IPS-11a (cell line): ENCODE results near the gene RPS6KB2.

Experiments
- H3K4me3 ChIP-seq: one replicate; pipeline ENCODE4 v1.5.1; 2013; ENCODE audit warnings: low read depth, low read length, control low read depth

Gene RPS6KB2

DNA sequence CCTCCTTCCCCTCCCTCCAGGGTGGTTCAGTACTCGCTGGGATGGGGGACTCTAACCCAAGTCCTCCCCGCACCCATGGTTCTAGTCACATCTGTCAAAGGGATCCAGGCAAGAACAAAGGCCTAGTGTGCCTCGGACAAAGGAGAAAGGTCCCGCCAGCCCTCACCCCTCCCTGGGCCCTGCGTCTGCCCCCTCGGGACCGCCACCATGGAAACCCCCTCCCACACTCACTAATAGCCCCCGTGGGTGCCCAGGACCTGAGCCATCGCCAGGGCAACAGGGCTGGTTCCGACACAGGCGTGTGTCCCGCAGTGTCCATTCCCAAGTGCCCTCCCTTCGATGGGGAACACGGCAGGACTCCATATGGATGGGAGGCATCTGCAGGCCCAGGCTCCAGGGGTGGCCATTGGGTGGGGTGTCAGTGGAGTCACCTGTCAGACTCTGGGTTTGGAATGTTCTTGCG lies 17.9 kb upstream of the RPS6KB2 start:
- no peak overlapping the region for H3K4me3 ChIP-seq

DNA sequence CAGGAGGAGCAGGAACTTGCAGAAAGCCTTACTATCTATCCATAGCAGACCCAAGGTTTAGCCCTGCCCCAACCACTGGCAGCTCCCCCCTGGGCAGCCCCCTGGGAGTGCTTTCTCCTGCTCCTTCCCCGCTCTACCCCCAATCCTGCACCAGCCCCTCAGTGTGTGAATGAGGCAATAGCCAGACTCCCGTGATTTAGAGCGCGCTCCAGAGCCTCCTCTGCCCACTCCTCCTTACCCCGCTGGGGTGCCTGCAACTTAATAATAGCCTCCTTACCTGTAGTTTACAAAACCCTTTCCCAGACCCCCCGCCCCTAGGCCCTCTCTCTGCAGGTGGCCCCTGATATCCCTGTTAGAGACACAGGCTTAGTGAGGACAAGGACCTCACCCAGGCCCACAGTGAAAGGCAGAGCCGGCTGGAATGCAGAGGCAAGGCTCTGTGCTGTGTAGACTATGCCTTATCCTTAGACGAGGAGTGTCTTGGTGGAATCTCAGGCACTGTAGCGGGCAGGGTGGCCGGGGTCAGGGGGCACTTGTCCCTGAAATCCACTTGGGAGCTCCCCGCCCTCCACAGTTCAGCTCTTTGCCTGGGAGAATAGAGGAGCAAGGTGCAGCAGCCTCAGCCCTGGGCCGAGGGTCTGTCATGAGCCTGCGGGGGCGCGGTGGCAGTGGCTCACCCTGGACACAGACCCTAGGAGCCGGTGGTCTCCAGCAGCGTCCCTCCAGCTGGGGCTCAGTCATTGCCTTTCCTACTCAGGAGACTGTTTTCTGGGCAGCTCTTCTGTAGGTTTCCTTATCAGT lies 17.1 kb upstream of the RPS6KB2 start:
- no peak overlapping the region for H3K4me3 ChIP-seq

DNA sequence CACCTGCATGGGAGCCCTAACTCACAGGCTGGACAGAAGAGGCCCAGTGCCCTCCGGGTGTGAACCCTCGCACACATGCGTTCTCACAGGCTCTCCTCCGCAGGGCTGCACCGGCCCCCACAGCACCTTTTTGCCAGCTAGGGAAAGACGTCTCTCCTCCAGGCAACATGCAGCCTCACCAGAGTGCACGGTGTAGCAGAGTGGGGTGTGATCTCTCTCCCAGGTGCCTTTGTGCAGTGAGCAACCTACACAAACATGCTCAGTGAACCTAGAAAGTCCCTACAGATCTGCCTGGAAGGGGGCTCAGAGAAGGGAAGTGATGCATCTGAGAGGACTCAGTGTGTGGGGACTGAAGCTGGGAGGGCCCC lies 16.5 kb upstream of the RPS6KB2 start:
- H3K4me3 ChIP-seq: no peak overlapping the region

DNA sequence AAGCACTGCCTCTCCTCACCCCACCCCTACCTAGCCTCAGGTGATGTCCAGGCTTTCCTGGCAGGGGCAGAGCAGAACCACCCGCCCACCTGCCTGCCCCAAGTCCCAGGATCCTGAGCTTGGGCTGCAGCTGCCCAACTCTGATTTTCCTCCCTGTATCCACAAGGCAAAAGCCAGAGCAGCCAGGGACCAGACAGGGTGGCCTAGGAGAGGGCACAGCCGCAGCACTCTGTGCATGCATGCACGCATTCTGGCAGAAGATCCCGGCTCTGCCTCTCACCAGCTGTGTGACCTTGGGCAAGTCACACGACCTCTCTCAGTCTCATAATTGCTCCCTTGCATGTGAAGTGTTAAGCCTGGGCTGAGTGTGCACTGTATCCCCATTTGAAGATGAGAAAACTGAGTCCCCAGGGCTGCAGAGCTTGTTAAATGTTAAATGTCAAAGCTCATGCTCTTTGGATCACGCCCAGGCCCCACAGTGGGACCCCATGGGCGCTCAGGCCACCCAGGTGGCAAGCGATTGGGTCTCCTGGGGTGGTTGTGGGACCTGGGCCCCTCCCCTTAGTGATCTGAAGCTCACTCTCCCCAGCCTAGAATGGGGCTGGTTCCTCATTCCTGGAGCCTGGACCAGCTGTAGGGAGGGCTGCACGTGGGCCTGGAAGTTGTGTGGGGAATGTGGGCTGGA lies 15.7 kb upstream of the RPS6KB2 start:
- H3K4me3 ChIP-seq: no peak overlapping the region

DNA sequence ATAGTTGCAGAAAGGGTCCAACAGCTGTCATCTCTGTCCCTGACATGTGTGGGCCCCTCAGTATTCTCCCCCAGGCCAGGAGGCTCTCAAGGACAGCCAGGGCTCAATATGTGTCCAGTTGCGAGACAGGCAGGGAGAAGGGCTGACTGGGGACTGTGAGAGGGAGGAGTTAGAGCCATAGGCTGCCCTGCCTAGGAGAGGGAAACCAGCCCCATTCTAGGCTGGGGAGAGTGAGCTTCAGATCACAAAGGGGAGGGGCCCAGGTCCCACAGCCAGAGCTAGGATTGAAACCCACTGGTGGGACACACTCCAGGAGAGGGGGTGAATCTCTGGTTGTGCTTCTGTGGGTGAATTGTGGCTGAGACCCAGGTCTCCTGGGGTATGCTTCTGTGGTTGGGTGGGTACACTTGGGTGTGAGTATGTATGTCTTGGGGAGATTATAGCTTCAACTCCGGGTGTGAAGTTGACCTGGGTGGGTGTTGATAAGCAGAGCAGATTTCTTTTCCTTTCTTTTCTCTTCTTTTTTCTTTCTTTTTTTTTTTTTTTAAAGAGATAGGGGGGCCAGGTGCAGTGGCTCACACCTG lies 14.9 kb upstream of the RPS6KB2 start:
- H3K4me3 ChIP-seq: no peak overlapping the region

DNA sequence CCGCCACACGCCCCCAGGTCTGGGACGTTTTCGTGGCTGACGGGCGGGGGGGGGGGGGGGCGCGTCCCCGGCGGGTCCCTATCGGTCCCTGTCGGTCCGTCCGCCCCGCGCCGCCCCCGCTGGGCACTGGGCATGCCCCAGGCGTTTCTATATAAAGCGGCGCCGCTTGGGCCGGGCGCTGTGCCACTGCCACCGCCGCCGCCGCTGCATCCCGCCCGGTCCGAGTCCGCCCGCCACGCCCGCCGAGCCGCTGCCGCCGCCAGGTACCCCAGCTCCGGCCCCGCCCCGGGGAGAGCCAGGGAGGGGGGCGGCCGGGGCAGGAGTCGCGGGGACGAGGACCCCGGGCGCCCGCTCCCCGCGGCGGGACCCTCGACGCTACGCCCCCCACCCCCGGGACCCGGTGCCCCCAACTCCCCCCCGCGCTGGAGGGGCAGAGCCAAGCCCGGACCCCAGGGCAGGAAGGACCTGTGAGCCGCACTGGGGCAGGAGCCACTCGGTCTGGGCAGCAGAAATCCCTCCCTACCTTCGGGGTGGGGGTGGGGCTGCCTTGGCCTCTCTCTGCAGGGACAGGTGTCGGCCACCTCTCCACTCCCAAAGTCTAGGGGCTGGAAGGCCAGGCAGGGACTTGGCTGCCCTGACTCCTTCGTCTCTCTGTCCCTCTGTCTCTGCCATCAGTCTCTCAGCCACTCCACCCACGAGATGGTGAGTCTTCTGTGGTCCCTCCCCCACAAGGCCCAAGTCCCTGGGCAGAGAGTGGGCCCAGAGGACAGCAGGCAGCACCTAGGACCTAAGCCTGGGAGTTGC lies 12.6 kb upstream of the RPS6KB2 start, which contains the start of gene CARNS1:
TSS of gene CARNS1 (plus strand) at position 178 of the 804 bp plus-strand sequence. CDS start at position 700, 522 bp downstream.
- H3K4me3 ChIP-seq: peak within 1 kb of the TSS; percentile 43

DNA sequence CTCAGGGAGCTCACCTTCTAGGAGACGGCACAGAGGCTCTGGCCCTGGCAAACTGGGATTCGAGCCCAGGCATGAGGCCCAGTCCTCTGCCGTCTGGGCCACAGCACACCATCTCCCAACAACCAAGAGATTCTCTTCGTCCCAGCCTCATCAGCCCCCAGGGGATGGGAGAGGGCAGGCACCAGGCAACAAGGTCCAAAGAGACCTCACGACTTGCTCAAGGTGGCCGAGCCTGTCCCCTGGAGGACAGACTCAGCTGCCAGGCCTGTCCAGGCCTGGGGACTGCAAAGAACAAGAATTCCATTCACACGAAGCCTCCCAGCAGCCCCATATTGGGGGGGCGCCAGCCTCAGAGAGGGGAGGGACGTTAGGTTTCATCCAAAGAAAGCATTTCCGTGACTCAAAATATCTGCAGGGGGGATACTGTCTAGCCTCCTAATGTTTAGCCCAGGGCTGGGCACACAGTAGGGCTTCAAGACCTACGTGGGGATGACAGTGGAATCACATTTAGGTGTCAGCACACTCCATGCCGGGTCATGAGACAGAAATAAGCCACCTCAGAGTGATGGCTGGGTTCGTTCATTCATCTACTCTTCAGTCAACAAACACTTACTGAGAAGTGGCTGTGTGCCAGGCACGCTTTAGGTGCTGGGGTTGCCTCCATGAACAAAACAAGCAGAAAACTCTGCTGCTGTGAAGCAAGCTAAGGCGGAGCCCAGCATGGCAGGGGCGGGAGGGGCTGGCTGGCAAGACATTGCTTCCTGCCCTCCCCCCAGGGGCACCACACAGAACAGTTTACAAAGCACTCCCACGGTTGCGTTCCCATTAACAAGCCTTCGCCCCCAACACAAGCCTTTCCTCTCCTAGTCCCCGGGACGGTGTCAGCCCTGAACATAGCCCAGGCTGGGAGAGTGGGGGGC lies 11.6 kb upstream of the RPS6KB2 start:
- H3K4me3 ChIP-seq: no peak overlapping the region

DNA sequence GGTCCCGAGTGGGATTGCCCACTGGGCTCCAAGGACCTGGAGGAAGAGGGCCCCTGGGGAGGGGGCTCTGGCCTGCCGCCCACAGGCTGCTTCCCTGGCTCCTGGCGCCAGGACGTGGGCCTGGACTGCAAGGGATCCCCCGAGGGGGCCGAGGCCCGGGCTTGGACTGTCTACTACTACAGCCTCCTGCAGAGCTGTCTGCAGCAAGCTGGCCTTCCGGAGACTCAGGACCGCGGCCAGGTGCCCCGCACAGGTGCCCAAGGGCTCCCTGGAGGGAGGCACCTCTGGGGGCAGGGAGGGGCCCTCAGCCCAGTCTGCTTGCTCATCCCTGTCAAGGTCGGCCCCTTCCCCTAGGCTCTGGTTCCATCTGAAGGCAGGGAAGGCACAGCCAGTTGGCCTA lies 10.9 kb upstream of the RPS6KB2 start:
- no peak overlapping the region for H3K4me3 ChIP-seq

DNA sequence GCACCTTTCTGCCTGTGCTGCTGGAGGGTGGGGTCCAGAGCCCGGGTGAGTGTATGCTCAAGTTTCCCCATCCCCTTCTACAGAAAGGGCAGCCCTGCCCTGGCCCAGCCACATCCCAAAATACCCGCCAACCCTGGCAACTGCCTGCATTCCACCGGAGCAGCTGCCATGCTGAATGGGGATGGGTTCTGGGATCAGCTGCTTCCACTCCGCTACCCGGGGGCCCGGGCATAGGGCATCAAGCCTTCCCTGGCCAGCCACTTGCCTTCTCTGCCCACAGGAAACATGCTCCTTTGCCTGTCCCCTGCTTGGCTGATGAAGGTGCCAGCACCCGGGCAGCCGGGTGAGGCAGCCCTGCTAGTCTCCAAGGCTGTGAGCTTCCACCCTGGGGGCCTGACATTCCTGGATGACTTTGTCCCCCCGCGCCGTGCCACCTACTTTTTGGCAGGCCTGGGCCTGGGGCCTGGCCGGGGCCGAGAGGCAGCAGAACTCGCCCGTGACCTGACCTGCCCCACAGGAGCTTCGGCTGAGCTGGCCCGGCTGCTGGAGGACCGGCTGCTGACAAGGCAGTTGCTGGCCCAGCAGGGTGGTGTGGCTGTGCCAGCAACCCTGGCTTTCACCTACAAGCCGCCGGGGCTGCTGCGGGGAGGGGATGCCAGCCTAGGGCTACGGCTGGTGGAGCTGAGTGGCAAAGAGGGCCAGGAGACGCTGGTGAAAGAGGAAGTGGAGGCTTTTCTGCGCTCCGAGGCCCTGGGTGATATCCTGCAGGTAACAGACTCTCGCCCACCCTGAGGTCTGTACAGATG lies 9.6 kb upstream of the RPS6KB2 start:
- H3K4me3 ChIP-seq: no peak overlapping the region

DNA sequence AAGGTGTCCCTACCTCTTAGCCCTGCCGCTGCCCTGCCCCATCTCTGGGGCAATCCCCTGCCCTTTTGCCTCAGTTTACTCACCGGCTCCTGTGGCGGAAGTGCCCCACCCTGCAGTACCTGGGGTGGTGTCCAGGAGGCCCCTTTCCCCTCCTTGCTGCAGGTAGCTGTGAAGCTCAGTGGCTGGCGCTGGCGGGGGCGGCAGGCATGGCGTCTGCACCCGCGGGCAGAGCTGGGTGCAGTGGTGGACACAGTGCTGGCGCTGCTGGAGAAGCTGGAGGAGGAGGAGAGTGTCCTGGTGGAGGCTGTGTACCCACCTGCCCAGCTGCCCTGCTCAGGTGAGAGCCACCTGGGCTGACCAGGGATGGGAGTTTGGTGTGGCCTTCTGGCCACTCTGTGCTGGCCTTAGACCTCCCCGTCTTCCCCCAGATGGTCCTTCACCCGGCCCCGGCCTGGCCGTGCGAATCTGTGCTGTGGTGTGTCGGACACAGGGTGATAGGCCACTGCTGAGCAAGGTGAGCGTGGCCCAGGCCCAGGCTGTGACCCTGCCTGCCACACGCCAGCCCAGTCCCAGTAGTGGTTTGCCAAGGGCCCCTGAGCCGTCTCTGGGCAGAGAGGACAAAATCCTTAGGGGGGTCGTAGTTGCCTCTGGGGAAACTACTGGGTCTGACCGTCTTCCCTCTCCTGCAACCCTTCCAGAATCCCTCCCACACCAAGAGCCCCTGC lies 8.8 kb upstream of the RPS6KB2 start:
- H3K4me3 ChIP-seq: no peak overlapping the region

DNA sequence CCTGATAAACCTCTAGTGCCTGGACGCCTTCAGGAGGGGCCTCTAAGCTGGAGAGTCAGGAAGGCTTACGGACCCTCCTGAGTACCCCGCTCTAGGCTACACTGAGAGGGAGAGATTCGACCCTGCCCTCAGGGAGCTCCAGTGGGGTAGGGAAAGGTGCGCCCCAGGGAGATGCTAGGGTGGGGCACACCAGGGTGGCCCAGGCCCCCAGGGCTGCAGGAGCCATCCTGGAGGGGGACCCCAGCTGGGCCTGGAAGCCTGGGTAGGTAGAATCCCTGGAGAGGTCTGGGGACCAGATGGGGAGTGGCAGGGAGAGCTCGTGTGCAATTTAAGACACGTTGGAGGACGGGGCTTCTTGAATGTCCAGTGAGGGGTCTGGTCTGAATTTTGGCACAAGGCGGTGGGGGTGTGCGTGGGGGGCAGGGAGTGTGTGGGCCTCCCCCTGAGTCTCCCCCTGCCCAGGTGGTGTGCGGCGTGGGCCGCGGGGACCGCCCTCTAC lies 8.1 kb upstream of the RPS6KB2 start:
- H3K4me3 ChIP-seq: peak overlapping the region; percentile 50

DNA sequence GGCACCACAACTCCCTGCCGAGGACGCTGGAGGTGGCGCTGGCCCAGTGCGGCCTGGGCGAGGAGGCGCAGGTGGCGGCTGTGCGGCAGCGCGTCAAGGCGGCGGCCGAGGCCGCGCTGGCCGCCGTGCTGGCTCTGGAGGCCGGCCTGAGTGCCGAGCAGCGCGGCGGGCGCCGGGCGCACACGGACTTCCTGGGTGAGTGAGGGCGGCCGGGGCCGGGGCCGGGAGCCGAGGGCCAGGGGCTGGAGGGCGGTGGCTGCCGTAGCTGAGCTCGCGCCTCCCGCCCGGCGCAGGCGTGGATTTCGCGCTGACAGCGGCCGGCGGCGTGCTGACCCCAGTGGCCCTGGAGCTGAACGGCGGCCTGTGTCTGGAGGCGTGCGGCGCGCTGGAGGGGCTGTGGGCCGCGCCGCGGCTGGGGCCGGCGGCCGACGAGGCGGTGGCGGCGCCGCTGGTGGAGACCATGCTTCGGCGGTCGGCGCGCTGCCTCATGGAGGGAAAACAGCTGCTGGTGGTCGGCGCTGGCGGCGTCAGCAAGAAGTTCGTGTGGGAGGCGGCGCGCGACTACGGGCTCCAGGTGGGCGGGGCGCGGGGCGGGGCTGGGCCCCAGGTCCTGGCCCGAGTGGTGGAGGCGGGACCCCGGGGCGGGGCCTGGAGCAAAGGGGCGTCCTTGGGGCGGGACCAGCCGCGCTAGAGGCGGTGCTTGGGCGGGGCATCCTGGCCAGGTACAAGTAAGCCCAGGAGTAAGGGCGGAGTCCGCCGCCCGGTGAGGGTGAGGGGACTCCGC lies 7.5 kb upstream of the RPS6KB2 start:
- H3K4me3 ChIP-seq: peak overlapping the region; percentile 50

DNA sequence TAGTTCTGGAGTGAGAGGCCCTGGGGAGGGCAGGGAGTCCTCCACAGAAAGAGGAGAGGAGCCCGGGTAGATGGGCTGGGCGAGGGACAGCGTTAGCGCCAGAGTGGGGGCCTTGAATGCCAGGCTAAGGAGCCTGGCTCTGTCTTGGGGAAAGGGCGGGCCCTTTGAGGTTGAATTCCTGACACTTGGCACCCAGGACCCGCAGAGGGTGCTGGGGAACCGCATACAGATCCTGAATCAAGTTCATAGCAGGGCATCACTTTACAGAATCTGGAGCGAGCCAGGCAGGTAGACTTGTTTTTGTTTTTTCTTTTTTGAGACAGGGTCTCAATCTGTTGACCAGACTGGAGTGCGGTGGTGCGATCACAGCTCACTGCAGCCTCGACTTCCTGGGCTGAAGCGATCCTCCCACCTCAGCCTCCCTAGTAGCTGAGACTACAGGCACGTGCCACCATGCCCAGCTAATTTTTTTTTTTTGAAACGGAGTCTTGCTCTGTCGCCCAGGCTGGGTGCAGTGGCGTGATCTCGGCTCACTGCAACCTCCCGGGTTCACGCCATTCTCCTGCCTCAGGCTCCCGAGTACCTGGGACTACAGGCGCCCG lies 6.8 kb upstream of the RPS6KB2 start:
- H3K4me3 ChIP-seq: no peak overlapping the region

DNA sequence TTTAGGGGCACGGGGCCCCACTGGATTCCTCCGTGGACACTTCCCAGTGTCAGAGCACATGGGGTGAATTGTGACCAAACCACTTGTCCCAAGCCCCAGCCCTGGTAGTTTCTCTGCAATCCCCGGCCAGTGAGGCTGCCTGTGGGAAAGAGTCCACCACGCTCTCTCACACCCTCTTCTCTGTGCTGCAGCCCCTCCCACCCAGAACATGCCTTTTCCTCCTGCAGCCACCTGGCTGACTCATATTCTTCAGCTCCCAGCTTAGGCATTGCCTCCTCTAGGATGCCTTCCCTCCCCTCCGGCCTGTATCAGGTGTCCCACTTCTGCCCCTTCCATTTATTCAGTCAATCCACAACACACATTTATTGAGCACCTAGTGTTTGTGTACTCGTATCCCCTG lies 5.4 kb upstream of the RPS6KB2 start:
- H3K4me3 ChIP-seq: no peak overlapping the region

DNA sequence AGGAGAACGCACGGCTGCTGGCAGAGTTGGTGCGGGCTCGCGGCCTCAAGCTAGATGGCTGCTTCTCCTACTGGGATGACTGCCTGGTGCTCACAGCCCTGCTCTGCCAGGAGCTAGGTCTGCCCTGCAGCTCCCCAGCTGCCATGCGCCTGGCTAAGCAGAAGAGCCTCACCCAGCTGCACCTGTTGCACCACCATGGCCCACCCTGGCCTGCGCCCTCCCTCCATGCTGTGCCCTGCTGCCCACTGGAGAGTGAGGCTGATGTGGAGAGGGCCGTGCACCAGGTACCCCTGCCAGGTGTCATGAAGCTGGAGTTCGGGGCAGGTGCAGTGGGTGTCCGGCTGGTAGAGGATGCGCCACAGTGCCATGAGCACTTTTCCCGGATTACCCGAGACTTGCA lies 4.8 kb upstream of the RPS6KB2 start:
- H3K4me3 ChIP-seq: no peak overlapping the region

DNA sequence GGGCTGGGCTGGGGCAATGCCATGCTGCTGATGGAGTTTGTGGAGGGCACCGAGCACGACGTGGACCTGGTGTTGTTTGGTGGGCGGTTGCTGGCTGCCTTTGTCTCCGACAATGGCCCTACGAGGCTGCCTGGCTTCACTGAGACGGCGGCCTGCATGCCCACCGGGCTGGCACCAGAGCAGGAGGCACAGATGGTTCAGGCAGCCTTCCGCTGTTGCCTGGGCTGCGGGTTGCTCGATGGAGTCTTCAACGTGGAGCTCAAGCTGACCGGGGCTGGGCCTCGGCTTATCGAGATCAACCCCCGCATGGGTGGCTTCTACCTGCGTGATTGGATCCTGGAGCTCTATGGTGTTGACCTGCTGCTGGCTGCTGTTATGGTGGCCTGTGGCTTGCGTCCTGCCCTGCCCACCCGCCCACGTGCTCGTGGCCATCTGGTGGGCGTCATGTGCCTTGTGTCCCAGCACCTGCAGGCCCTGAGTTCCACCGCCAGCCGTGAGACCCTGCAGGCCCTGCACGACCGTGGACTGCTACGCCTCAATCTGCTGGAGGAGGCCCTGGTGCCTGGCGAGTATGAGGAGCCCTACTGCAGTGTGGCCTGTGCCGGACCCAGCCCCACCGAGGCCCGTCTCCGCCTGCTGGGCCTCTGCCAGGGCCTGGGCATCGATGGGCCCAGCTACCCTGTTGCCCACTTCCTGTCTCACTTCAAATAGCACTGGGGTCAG lies 4.2 kb upstream of the RPS6KB2 start:
- H3K4me3 ChIP-seq: no peak overlapping the region
